ENCODE measurements around the gene ZBTB16.
A peak's percentile ranks its signal among the peaks of the same experiment; 100 is the strongest.

Gene ZBTB16

GRCh38 chr11:114108501-114109205 is 49.1 kb downstream of the ZBTB16 start:
- DNase-seq: no peak

GRCh38 chr11:114109206-114110090 is 49.9 kb downstream of the ZBTB16 start:
- no peak for DNase-seq

GRCh38 chr11:114110123-114110522 is 50.6 kb downstream of the ZBTB16 start:
- no peak for DNase-seq

GRCh38 chr11:114110952-114111947 is 51.7 kb downstream of the ZBTB16 start:
- DNase-seq: peak in 1 of 14 donors; percentile 34

- DNase-seq: no peak
Measured at GRCh38 chr11:114115451-114115928, 56.0 kb downstream of the ZBTB16 start.

GRCh38 chr11:114116357-114116756 is 56.8 kb downstream of the ZBTB16 start:
- DNase-seq: no peak

- no peak for DNase-seq
Measured at GRCh38 chr11:114116800-114117199, 57.3 kb downstream of the ZBTB16 start.

GRCh38 chr11:114120606-114121005 is 61.1 kb downstream of the ZBTB16 start:
- no peak for DNase-seq

GRCh38 chr11:114121138-114121537 is 61.6 kb downstream of the ZBTB16 start:
- no peak for DNase-seq

GRCh38 chr11:114121804-114122504 is 62.4 kb downstream of the ZBTB16 start:
- DNase-seq: no peak

GRCh38 chr11:114122686-114123085 is 63.2 kb downstream of the ZBTB16 start:
- no peak for DNase-seq

- no peak for DNase-seq
Measured at GRCh38 chr11:114123692-114124330, 64.3 kb downstream of the ZBTB16 start.

GRCh38 chr11:114124601-114125144 is 65.2 kb downstream of the ZBTB16 start:
- no peak for DNase-seq

GRCh38 chr11:114125531-114125930 is 66.0 kb downstream of the ZBTB16 start:
- no peak for DNase-seq

- DNase-seq: peak in 1 of 14 donors; percentile 10
Measured at GRCh38 chr11:114125959-114126358, 66.4 kb downstream of the ZBTB16 start.

- no peak for DNase-seq
Measured at GRCh38 chr11:114128399-114128798, 68.9 kb downstream of the ZBTB16 start.

GRCh38 chr11:114129142-114129541 is 69.6 kb downstream of the ZBTB16 start:
- no peak for DNase-seq

- no peak for DNase-seq
Measured at GRCh38 chr11:114129699-114130098, 70.2 kb downstream of the ZBTB16 start.

- DNase-seq: no peak
Measured at GRCh38 chr11:114130115-114130576, 70.6 kb downstream of the ZBTB16 start.

GRCh38 chr11:114130629-114131277 is 71.2 kb downstream of the ZBTB16 start:
- DNase-seq: peak in 2 of 14 donors; percentile 11 to 44

All from C1 segment of cervical spinal cord (tissue), 14 donors.